Endothelial cell of umbilical vein (primary cell): ENCODE data around the gene PLK5. TPM values are rescaled to one million over a fixed set of nuclear protein-coding genes. Genes with fewer than 3 reads are reported as not detected.

Experiments
- BruUV-seq: library from RNA; stranded (reverse); fragments of 400-500 nt; replicated peaks from 2 replicates; lab custom pipeline; 2021; lab: Mats Ljungman, UMichigan
- CTCF ChIA-PET: fragments of 300-600, 350-600 bp; sonication (Branson Sonifier 250); formaldehyde crosslinking; loops from one replicate; lab custom pipeline; 2021; ENCODE audit warnings: antibody characterized with exemption, inconsistent platforms; lab: Charles Lee
- POLR2A ChIA-PET: fragments of 300-600, 350-600 bp; sonication (Branson Sonifier 250); formaldehyde crosslinking; loops from one replicate; lab custom pipeline; 2021; ENCODE audit warnings: antibody characterized with exemption, inconsistent platforms; lab: Charles Lee
- DNase-seq: peaks from one replicate; pipeline ENCODE4 v3.0.0-alpha.2; 2011; ENCODE audit warnings: low read depth, low spot score
- FAIRE-seq: peaks from 2 replicates; lab custom pipeline; 2011; peaks lifted over from hg19 to GRCh38; lab: Jason Lieb, UNC
- H2AFZ ChIP-seq: 2 replicates; pipeline ENCODE4 v1.6.0; 2012; ENCODE audit warnings: low read depth, low read length, control low read depth, inconsistent platforms
- H3K27ac ChIP-seq: 2 replicates; pipeline ENCODE4 v1.5.1; 2011; ENCODE audit warnings: low read depth, mild to moderate bottlenecking, control low read depth, low read length, moderate library complexity; ENCODE audit not compliant: insufficient read depth
- H3K27me3 ChIP-seq, 2 experiments: 2 replicates each; pipeline versions ENCODE4 v1.6.0 to v1.6.1; 2011; ENCODE audit warnings: low read length in 2 of 2, mixed read lengths in 1 of 2; ENCODE audit not compliant: control insufficient read depth in 2 of 2, insufficient read depth in 2 of 2
- H3K36me3 ChIP-seq, 2 experiments: 2 replicates in 1 of 2; 3 replicates in 1 of 2; pipeline ENCODE4 v1.5.1; 2011; ENCODE audit warnings: low read length in 2 of 2, mild to moderate bottlenecking in 1 of 2, moderate library complexity in 1 of 2; ENCODE audit not compliant: control insufficient read depth in 2 of 2, insufficient read depth in 2 of 2; ENCODE audit errors: extremely low read depth in 1 of 2
- H3K4me1 ChIP-seq: 3 replicates; pipeline ENCODE4 v1.5.1; 2011; ENCODE audit warnings: mild to moderate bottlenecking, low read length; ENCODE audit not compliant: control insufficient read depth, insufficient read depth; ENCODE audit errors: extremely low read depth
- H3K4me2 ChIP-seq: 2 replicates; pipeline ENCODE4 v1.6.1; 2011; ENCODE audit warnings: low read length, control low read depth, mixed read lengths; ENCODE audit not compliant: insufficient read depth
- H3K4me3 ChIP-seq, 3 experiments: fragments of 200-600 bp in 1 of 3; sonication (generic), shearing (Covaris generic) in 1 of 3; replicated peaks in 1 of 3; 2 replicates each; pipeline ENCODE4 v1.5.1; 2011 to 2016; ENCODE audit warnings: control low read depth in 3 of 3, low read length in 3 of 3, mild to moderate bottlenecking in 2 of 3, inconsistent platforms in 1 of 3, low read depth in 1 of 3, moderate library complexity in 1 of 3; ENCODE audit not compliant: insufficient read depth in 1 of 3
- H3K79me2 ChIP-seq: 2 replicates; pipeline ENCODE4 v1.6.0; 2012; ENCODE audit warnings: low read length, inconsistent platforms; ENCODE audit not compliant: control insufficient read depth, insufficient read depth
- H3K9ac ChIP-seq: replicated peaks from 2 replicates; pipeline ENCODE3; 2011; ENCODE audit warnings: low read length, control low read depth; ENCODE audit not compliant: insufficient read depth; ENCODE audit errors: extremely low read depth
- H3K9me1 ChIP-seq: replicated peaks from 3 replicates; pipeline ENCODE4 v1.6.0; 2011; ENCODE audit warnings: mild to moderate bottlenecking, low read length; ENCODE audit not compliant: control insufficient read depth, insufficient read depth; ENCODE audit errors: extremely low read depth
- H3K9me3 ChIP-seq: replicated peaks from 2 replicates; pipeline ENCODE4 v1.5.1; 2012; ENCODE audit warnings: low read length, inconsistent platforms; ENCODE audit not compliant: control insufficient read depth, insufficient read depth
- H4K20me1 ChIP-seq: replicated peaks from 2 replicates; pipeline ENCODE3; 2011; ENCODE audit warnings: mild to moderate bottlenecking, low read length; ENCODE audit not compliant: control insufficient read depth, insufficient read depth; ENCODE audit errors: extremely low read depth
- CTCF ChIP-seq, 2 donors: IDR thresholded peaks; 1 replicate in 1 of 2; 2 replicates in 1 of 2; pipeline ENCODE4 v1.5.1; 2011; ENCODE audit warnings: low read length in 2 of 2, mild to moderate bottlenecking in 2 of 2, moderate library complexity in 2 of 2, control low read depth in 1 of 2, inconsistent platforms in 1 of 2, low read depth in 1 of 2; ENCODE audit not compliant: insufficient read depth in 1 of 2; ENCODE audit errors: extremely low read depth in 1 of 2
- EZH2 ChIP-seq: IDR thresholded peaks from 2 replicates; pipeline ENCODE4 v1.6.1; 2012; ENCODE audit warnings: borderline replicate concordance, low read depth, mild to moderate bottlenecking, moderate library complexity, low read length, inconsistent platforms; ENCODE audit not compliant: severe bottlenecking
- FOS ChIP-seq: IDR thresholded peaks from 2 replicates; pipeline ENCODE4 v1.6.1; 2011; ENCODE audit warnings: mild to moderate bottlenecking, low read length, moderate library complexity, borderline replicate concordance; ENCODE audit not compliant: insufficient read depth
- GATA2 ChIP-seq: IDR thresholded peaks from 2 replicates; pipeline ENCODE4 v1.7.0; 2011; ENCODE audit warnings: low read depth, mild to moderate bottlenecking, moderate library complexity, mixed read lengths, low read length; ENCODE audit not compliant: insufficient read length, insufficient read depth
- JUN ChIP-seq: IDR thresholded peaks from 2 replicates; pipeline ENCODE4 v1.6.1; 2011; ENCODE audit warnings: borderline replicate concordance, low read depth; ENCODE audit not compliant: insufficient read length, insufficient read depth
- MAX ChIP-seq: IDR thresholded peaks from 2 replicates; pipeline ENCODE4 v1.6.1; 2011; ENCODE audit not compliant: insufficient read depth, insufficient read length
- MYC ChIP-seq: IDR thresholded peaks from one replicate; pipeline ENCODE4 v1.6.1; 2011; ENCODE audit warnings: mild to moderate bottlenecking, low read depth, low read length
- POLR2A ChIP-seq: IDR thresholded peaks from 2 replicates; pipeline ENCODE4 v1.6.1; 2012; ENCODE audit warnings: low read depth, mild to moderate bottlenecking, control low read depth, low read length
- POLR2AphosphoS5 ChIP-seq: IDR thresholded peaks from 2 replicates; pipeline ENCODE4 v1.6.1; 2012; ENCODE audit warnings: low read depth, mild to moderate bottlenecking, control low read depth, low read length, moderate library complexity; ENCODE audit not compliant: insufficient read depth
- dilution Hi-C: fragments of 300-500 bp; cut with MboI; formaldehyde crosslinking; loops from one replicate; pipeline ENCODE4 v1.15.0; 2019; ENCODE audit warnings: low sequenced_read_pairs; ENCODE audit not compliant: extremely low pct_ligation_motif_present
- intact Hi-C: fragments of 100-400 bp; cut with micrococcal nuclease; formaldehyde crosslinking; loops from one replicate; pipeline ENCODE4 v1.10.0; 2022
- polyA plus RNA-seq, 4 experiments: library from polyadenylated mRNA; depleted of rRNA in 3 of 4; stranded (reverse) in 3 of 4; unstranded in 1 of 4; fragments of >200 nt; gene quantifications; 2 replicates each; pipeline versions ENCODE4 v1.2.1 to v1.2.3, GENCODE V29; 2011 to 2012; ENCODE audit warnings: missing spikeins in 1 of 4
- total RNA-seq: library from RNA; stranded (reverse); gene quantifications from 2 replicates; pipeline ENCODE4 v1.2.3, GENCODE V29; 2021

PLK5 gene
- total and polyA plus RNA-seq, 2 donors (not counting 3 experiments of a cell fraction or from before 2014, with no cell fraction given), result not detected

GRCh38 chr19:1495799-1496713 lies 27.8 kb upstream of the PLK5 start:
- intact Hi-C loops (no loop called here), dilution Hi-C loops (no loop called here)
- Histone ChIP-seq H3K9me3 (no peaks in the 10 kb centered on the region), H2AFZ (no peak overlapping the region), H3K79me2 (no peaks in the 10 kb centered on the region), H3K9ac (no peak overlapping the region), H3K4me3 (no peak overlapping the region), H3K9me1 (no peaks in the 10 kb centered on the region), H4K20me1 (no peaks in the 10 kb centered on the region), H3K4me2 (no peak overlapping the region), H3K27me3 (peaks cover 0 to 6% of the 10 kb centered on the region in 2 experiments), H3K36me3 (no peaks in the 10 kb centered on the region), H3K4me1 (peaks cover 5% of the 10 kb centered on the region), H3K27ac (no peak overlapping the region)
- CTCF ChIA-PET, result no interaction called here
- FAIRE-seq (no peak), DNase-seq (no peak)
- BruUV-seq, result no TSS peak
- no peak for TF ChIP-seq GATA2
- POLR2A ChIA-PET, result no interaction called here

GRCh38 chr19:1496714-1497577 lies 26.9 kb upstream of the PLK5 start:
- Histone ChIP-seq H3K4me3 (no peak overlapping the region), H3K4me2 (no peak overlapping the region), H3K27me3 (no peaks in the 10 kb centered on the region), H3K4me1 (no peaks in the 10 kb centered on the region), H3K9me1 (no peaks in the 10 kb centered on the region), H4K20me1 (no peaks in the 10 kb centered on the region), H3K9me3 (no peaks in the 10 kb centered on the region), H3K79me2 (no peaks in the 10 kb centered on the region), H3K9ac (no peak overlapping the region), H3K36me3 (no peaks in the 10 kb centered on the region), H3K27ac (no peak overlapping the region), H2AFZ (no peak overlapping the region)
- POLR2A ChIA-PET, result no interaction called here
- FAIRE-seq (no peak), DNase-seq (no peak)
- no peak for TF ChIP-seq EZH2
- no peak for TF ChIP-seq CTCF (IDR thresholded peaks at IDR 0.05; ENCODE audit: extremely low read depth in 1 of 2, insufficient read depth in 1 of 2, low read depth in 1 of 2, low read length in 2 of 2)
- no peak for TF ChIP-seq GATA2
- no peak for TF ChIP-seq POLR2AphosphoS5
- TF ChIP-seq JUN, result no peak
- TF ChIP-seq FOS, result no peak
- no peak for TF ChIP-seq MAX
- TF ChIP-seq MYC, result no peak
- no peak for TF ChIP-seq POLR2A
- dilution Hi-C loops (no loop called here), intact Hi-C loops (no loop called here)
- CTCF ChIA-PET, result no interaction called here
- no TSS peak for BruUV-seq
